ENCODE results near the gene HDGFL1. TPM values are rescaled to one million over a fixed set of nuclear protein-coding genes. Genes with fewer than 3 reads are reported as not detected.

Gene HDGFL1
- total RNA-seq: not detected

DNA sequence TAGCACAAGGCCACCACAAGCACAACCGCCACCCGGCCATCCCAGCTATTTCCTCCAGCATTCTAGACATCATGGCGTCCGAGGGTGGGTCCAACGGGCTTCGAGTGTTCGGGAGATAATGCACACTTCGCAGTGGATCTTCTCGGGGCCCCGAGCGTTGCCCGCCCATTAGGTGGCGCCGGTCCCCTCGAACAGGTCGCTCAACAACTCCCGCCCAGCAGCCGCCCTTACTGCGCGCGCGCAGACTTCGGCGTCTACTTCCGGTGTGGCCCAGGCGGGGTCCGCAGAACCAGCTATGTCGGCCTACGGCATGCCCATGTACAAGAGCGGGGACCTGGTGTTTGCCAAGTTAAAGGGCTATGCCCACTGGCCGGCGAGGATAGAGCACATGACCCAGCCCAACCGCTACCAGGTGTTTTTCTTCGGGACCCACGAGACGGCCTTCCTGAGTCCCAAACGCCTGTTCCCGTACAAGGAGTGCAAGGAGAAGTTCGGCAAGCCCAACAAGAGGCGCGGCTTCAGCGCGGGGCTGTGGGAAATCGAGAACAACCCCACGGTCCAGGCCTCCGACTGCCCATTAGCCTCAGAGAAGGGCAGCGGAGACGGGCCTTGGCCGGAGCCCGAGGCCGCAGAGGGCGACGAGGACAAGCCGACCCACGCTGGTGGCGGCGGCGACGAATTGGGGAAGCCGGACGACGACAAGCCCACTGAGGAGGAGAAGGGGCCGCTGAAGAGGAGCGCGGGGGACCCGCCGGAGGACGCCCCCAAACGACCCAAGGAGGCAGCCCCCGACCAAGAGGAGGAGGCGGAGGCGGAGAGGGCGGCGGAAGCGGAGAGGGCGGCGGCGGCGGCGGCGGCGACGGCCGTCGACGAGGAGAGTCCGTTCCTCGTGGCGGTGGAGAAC is at the start of gene HDGFL1:
Gene HDGFL1, plus strand, starts transcription at position 286 of the 904 bp plus-strand sequence. Its CDS starts 10 bp downstream, at position 296.
- DNase-seq (ENCODE audit: low spot score): no peak
- no peaks in the 10 kb centered on the region for H3K27me3 ChIP-seq
- TF ChIP-seq CTCF (IDR thresholded peaks at IDR 0.05): no peak
- no peak within 1 kb of the TSS for H3K4me3 ChIP-seq
- H3K9me3 ChIP-seq: no peaks in the 10 kb centered on the region
- no peaks in the 10 kb centered on the region for H3K4me1 ChIP-seq
- H3K27ac ChIP-seq: no peak within 1 kb of the TSS
- H3K36me3 ChIP-seq: no peaks in the 10 kb centered on the region

GRCh38 chr6:22521035-22521434 is 48.3 kb upstream of the HDGFL1 start:
- Histone ChIP-seq H3K27ac (no peak overlapping the region), H3K4me1 (no peaks in the 10 kb centered on the region), H3K4me3 (no peak overlapping the region), H3K36me3 (no peaks in the 10 kb centered on the region), H3K27me3 (no peaks in the 10 kb centered on the region), H3K9me3 (no peaks in the 10 kb centered on the region)
- DNase-seq (ENCODE audit: low spot score): no peak
- TF ChIP-seq CTCF (IDR thresholded peaks at IDR 0.05): no peak

DNA sequence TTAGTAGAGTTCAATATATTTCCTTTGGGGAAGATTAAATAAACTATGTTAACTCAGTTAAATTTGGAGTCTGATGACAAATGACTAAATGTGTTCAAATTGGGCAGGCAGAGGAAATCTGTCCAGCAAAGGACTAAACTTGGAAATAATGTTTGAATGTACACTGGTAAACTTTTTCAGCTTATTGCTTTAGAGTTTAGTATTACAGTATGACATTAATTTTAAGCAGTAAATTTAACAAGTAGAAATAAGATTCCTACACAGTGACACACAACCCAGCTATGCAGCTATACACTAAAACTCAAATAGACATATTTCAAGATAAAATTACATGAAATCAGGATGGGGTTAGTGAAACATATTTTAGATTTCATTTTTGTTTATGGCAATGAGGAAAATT is 42.6 kb upstream of the HDGFL1 start:
- no peaks in the 10 kb centered on the region for H3K4me1 ChIP-seq
- no peak overlapping the region for H3K27ac ChIP-seq
- H3K27me3 ChIP-seq: no peaks in the 10 kb centered on the region
- DNase-seq (ENCODE audit: low spot score): no peak
- H3K4me3 ChIP-seq: no peak overlapping the region
- no peaks in the 10 kb centered on the region for H3K36me3 ChIP-seq
- TF ChIP-seq CTCF (IDR thresholded peaks at IDR 0.05): no peak
- H3K9me3 ChIP-seq: no peaks in the 10 kb centered on the region

DNA sequence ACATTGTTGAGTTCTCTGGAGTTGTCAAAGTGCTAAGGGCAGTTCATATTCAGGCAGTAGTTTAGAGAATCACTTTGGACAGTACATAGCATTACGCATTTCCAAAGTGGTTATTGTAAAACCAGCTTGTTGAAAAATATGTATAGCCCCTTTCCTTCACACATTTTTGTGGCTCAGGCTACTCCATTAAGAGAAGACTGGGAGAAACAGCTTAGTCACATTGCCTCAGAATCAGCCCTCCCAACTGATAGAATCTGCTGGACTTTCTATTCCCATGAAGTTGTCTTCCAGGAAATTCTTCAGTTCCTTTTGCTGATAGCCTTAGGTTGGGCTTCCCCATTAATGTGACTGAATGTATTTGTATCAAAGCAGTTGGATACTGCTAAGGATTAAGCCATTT is 39.5 kb upstream of the HDGFL1 start:
- Histone ChIP-seq H3K36me3 (no peaks in the 10 kb centered on the region), H3K9me3 (no peaks in the 10 kb centered on the region), H3K27ac (no peak overlapping the region), H3K4me3 (no peak overlapping the region), H3K4me1 (no peaks in the 10 kb centered on the region), H3K27me3 (no peaks in the 10 kb centered on the region)
- TF ChIP-seq CTCF (IDR thresholded peaks at IDR 0.05): no peak
- no peak for DNase-seq (ENCODE audit: low spot score)

- no peak for DNase-seq (ENCODE audit: low spot score)
- TF ChIP-seq CTCF (IDR thresholded peaks at IDR 0.05): no peak
- Histone ChIP-seq H3K36me3 (no peaks in the 10 kb centered on the region), H3K27ac (no peak overlapping the region), H3K4me1 (no peaks in the 10 kb centered on the region), H3K27me3 (no peaks in the 10 kb centered on the region), H3K9me3 (no peaks in the 10 kb centered on the region), H3K4me3 (no peak overlapping the region)
Observed at GRCh38 chr6:22530506-22530905, 38.9 kb upstream of the HDGFL1 start.

Data from right atrium auricular region (tissue), 2 donors.